DOHH2 (cell line): ENCODE results near the gene SNX30.

Experiments used
- CTCF ChIP-seq: fragments of 200-600 bp; sonication (generic); IDR thresholded peaks from one replicate; pipeline ENCODE4 v1.5.1; 2014; ENCODE audit warnings: antibody characterized with exemption, mild to moderate bottlenecking, low read depth, low read length; ENCODE audit not compliant: poor library complexity, severe bottlenecking
- EZH2phosphoT487 ChIP-seq: fragments of 200-600 bp; sonication (generic); IDR thresholded peaks from 2 replicates; pipeline ENCODE4 v1.6.1; 2017; ENCODE audit warnings: borderline replicate concordance, mild to moderate bottlenecking, antibody characterized with exemption, low read length, moderate library complexity, mixed read lengths

GRCh38 chr9:112720113-112720780 lies 30.3 kb upstream of the SNX30 start:
- TF ChIP-seq CTCF (no peak), EZH2phosphoT487 (no peak)
